ENCODE results near the gene ANK3. TPM values are rescaled to one million over a fixed set of nuclear protein-coding genes. Genes with fewer than 3 reads are reported as not detected.

Gene ANK3
- total and polyA plus RNA-seq, 2 donors (not counting 3 experiments of a cell fraction or from before 2014, with no cell fraction given), result 0.88 to 8.5 TPM

DNA sequence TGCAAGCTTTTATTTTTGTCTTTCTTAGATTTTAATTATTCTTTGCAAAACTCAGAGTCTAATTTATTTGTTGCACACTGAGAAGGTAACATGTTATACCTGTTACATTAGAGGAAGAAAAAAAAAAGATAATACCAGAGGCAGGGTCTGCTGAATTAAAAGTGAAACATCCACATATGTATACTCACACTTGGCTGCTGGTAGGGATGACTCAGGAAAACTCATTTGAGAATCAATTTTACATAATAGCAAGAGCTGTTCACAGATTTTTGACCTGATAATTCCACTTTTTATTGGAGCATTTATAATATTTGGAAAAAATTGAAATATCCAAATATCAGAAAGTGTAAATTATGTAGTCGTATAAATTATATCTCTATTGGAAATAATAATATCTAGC is 405.3 kb downstream of the ANK3 start:
- H3K9me3 ChIP-seq (replicated peaks; ENCODE audit: control insufficient read depth, insufficient read depth, low read length), result no peaks in the 10 kb centered on the region
- intact Hi-C loops (cut with micrococcal nuclease), result no loop called here
- no TSS peak for BruUV-seq (replicated peaks)
- H3K4me1 ChIP-seq (ENCODE audit: control insufficient read depth, extremely low read depth, insufficient read depth, low read length), result no peaks in the 10 kb centered on the region
- POLR2A ChIA-PET, result no interaction called here
- no peak for DNase-seq (ENCODE audit: low read depth, low spot score)
- H3K27ac ChIP-seq (ENCODE audit: insufficient read depth, low read depth, low read length), result no peak overlapping the region
- no peak for FAIRE-seq
- no peaks in the 10 kb centered on the region for H3K27me3 ChIP-seq (ENCODE audit: control insufficient read depth in 2 of 2, insufficient read depth in 2 of 2, low read length in 2 of 2)
- no peak for TF ChIP-seq MYC (IDR thresholded peaks at IDR 0.05; ENCODE audit: low read depth, low read length)
- no peak overlapping the region for H3K9ac ChIP-seq (replicated peaks; ENCODE audit: extremely low read depth, insufficient read depth, low read length)
- H3K4me2 ChIP-seq (ENCODE audit: insufficient read depth, low read length), result no peak overlapping the region
- H2AFZ ChIP-seq (ENCODE audit: low read depth, low read length), result no peak overlapping the region
- H4K20me1 ChIP-seq (replicated peaks; ENCODE audit: control insufficient read depth, extremely low read depth, insufficient read depth, low read length), result no peaks in the 10 kb centered on the region
- no peak overlapping the region for H3K4me3 ChIP-seq (replicated peaks in 1 of 3; ENCODE audit: insufficient read depth in 1 of 3, low read depth in 1 of 3, low read length in 3 of 3)
- CTCF ChIA-PET, result no interaction called here
- no peaks in the 10 kb centered on the region for H3K79me2 ChIP-seq (ENCODE audit: control insufficient read depth, insufficient read depth, low read length)
- no peaks in the 10 kb centered on the region for H3K9me1 ChIP-seq (replicated peaks; ENCODE audit: control insufficient read depth, extremely low read depth, insufficient read depth, low read length)
- no peaks in the 10 kb centered on the region for H3K36me3 ChIP-seq (ENCODE audit: control insufficient read depth in 2 of 2, extremely low read depth in 1 of 2, insufficient read depth in 2 of 2, low read length in 2 of 2)
- dilution Hi-C loops (cut with MboI; ENCODE audit: extremely low pct_ligation_motif_present, low sequenced_read_pairs), result no loop called here

GRCh38 chr10:59980356-59980755 is 409.3 kb downstream of the ANK3 start:
- H4K20me1 ChIP-seq (replicated peaks; ENCODE audit: control insufficient read depth, extremely low read depth, insufficient read depth, low read length), result no peaks in the 10 kb centered on the region
- no peak overlapping the region for H3K9ac ChIP-seq (replicated peaks; ENCODE audit: extremely low read depth, insufficient read depth, low read length)
- POLR2A ChIA-PET, result no interaction called here
- no peak overlapping the region for H3K4me3 ChIP-seq (replicated peaks in 1 of 3; ENCODE audit: insufficient read depth in 1 of 3, low read depth in 1 of 3, low read length in 3 of 3)
- H3K36me3 ChIP-seq (ENCODE audit: control insufficient read depth in 2 of 2, extremely low read depth in 1 of 2, insufficient read depth in 2 of 2, low read length in 2 of 2), result no peaks in the 10 kb centered on the region
- CTCF ChIA-PET, result no interaction called here
- FAIRE-seq, result no peak
- H3K4me2 ChIP-seq (ENCODE audit: insufficient read depth, low read length), result no peak overlapping the region
- no peaks in the 10 kb centered on the region for H3K27me3 ChIP-seq (ENCODE audit: control insufficient read depth in 2 of 2, insufficient read depth in 2 of 2, low read length in 2 of 2)
- intact Hi-C loops (cut with micrococcal nuclease), result no loop called here
- dilution Hi-C loops (cut with MboI; ENCODE audit: extremely low pct_ligation_motif_present, low sequenced_read_pairs), result no loop called here
- H3K9me1 ChIP-seq (replicated peaks; ENCODE audit: control insufficient read depth, extremely low read depth, insufficient read depth, low read length), result no peaks in the 10 kb centered on the region
- H3K27ac ChIP-seq (ENCODE audit: insufficient read depth, low read depth, low read length), result no peak overlapping the region
- TF ChIP-seq FOS (IDR thresholded peaks at IDR 0.05; ENCODE audit: borderline replicate concordance, insufficient read depth, low read length) (no peak), MAX (IDR thresholded peaks at IDR 0.05; ENCODE audit: insufficient read depth, insufficient read length) (no peak), MYC (IDR thresholded peaks at IDR 0.05; ENCODE audit: low read depth, low read length) (no peak), POLR2AphosphoS5 (IDR thresholded peaks at IDR 0.05; ENCODE audit: insufficient read depth, low read depth, low read length) (no peak)
- H2AFZ ChIP-seq (ENCODE audit: low read depth, low read length), result no peak overlapping the region
- DNase-seq (ENCODE audit: low read depth, low spot score), result no peak
- no peaks in the 10 kb centered on the region for H3K9me3 ChIP-seq (replicated peaks; ENCODE audit: control insufficient read depth, insufficient read depth, low read length)
- BruUV-seq (replicated peaks), result no TSS peak
- H3K79me2 ChIP-seq (ENCODE audit: control insufficient read depth, insufficient read depth, low read length), result no peaks in the 10 kb centered on the region
- no peaks in the 10 kb centered on the region for H3K4me1 ChIP-seq (ENCODE audit: control insufficient read depth, extremely low read depth, insufficient read depth, low read length)
